ENCODE results near the gene FAM72D.
"Not testable (repeated sequence)": the region's sequence is repeated elsewhere in the genome, so short reads cannot be mapped to it uniquely, and the experiment has no call there.

Gene FAM72D

DNA sequence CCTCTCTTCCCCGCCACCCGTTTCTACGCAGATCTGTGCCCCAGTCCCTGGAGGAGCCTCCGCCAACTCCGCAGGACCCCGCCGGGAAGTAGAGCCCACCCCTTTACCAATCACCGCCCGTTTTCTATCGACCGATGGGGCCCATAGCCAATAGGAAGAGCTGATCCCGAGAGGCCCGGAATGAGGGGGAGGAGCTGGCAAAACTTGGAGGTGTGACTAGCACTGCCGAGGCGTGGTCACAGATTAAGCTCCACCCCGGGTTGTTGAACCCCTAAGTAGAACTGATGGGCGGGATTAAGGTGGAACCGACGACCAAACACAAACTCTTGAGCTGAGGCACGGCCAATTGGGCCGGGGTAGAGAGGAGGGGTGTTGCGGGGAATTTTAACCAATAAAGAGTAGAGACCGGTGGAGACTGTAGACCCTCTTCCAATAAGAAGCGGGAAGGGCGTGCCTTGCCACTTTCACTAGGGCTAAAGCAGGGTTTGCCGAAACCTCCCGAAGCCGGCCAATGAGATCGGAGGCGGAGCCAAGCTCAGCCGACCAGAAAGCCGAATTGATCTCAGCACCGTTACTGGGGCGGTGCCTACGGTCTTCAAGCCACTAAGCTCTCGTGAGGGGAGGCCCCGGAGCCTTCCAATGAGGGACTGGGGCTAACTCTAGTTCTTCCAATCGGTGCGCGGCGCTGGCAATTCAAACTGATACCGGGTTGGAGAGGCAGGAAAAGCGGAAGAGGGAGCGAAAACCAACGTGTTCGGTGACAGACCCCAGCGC, at the start of gene FAM72D, which contains the start of gene SRGAP2B:
FAM72D (plus strand) TSS at position 691 of the 774 bp plus-strand sequence. CDS start 874 bp downstream, outside the sequence.
SRGAP2B (minus strand) TSS at position 45 of the 774 bp plus-strand sequence. CDS start 2,427 bp downstream, outside the sequence.
- H3K4me1 ChIP-seq (ENCODE audit: control insufficient read depth, insufficient read depth, low read length); H3K27me3 ChIP-seq (ENCODE audit: control insufficient read depth, insufficient read depth, low read length); H3K9me3 ChIP-seq (ENCODE audit: control insufficient read depth, insufficient read depth, low read length); H3K27ac ChIP-seq (ENCODE audit: low read length); H3K36me3 ChIP-seq (ENCODE audit: control insufficient read depth, insufficient read depth, low read length); DNase-seq (ENCODE audit: low read depth, low spot score): not testable (repeated sequence)
- H3K4me3 ChIP-seq (ENCODE audit: low read length) = peak within 1 kb of the TSS; percentile 51; the same call in 1 of the 2 replicates
- no CpG with 5 or more reads among the region's 47 CpGs for WGBS (ENCODE audit: insufficient coverage, insufficient read length)

- no CpG with 5 or more reads among the region's 1 CpG for WGBS (ENCODE audit: insufficient coverage, insufficient read length)
- not testable (repeated sequence) for H3K9me3 ChIP-seq (ENCODE audit: control insufficient read depth, insufficient read depth, low read length); H3K4me3 ChIP-seq (ENCODE audit: low read length); H3K36me3 ChIP-seq (ENCODE audit: control insufficient read depth, insufficient read depth, low read length); DNase-seq (ENCODE audit: low read depth, low spot score); H3K4me1 ChIP-seq (ENCODE audit: control insufficient read depth, insufficient read depth, low read length); H3K27ac ChIP-seq (ENCODE audit: low read length); H3K27me3 ChIP-seq (ENCODE audit: control insufficient read depth, insufficient read depth, low read length)
These were observed 48.2 kb upstream of the FAM72D start for GRCh38 chr1:145047553-145047952.

DNA sequence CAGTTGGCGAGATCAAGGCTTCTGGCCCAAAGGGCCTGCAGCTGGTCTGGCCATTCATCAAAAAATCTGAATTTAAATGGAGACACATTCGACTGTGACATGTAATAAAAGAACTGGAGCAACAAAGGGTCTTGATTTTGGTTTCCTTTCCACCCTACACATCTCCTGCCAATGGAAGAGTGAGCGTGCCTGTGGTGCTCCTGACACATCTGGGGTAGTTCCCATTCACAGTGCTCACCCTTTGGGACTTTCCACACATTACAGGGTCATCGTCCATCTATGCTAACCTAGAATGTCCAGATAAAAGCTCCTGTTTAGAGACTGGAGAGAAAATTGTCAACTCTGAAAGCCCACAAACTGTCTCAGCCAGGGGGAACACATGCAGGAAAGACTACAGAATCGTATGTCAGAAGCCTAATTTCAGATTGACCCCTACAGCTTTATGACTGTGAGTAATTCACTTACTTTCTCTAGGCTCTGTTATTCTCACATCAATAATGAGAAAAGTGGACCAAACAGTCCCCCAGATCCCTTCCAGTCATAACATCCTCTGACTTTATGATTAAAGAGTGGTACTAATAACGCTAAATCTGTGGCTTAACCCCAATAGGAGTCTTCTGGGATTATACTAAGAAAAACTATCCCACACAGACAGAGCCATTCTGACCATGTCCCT, 47.5 kb upstream of the FAM72D start:
- not testable (repeated sequence) for H3K27ac ChIP-seq (ENCODE audit: low read length); DNase-seq (ENCODE audit: low read depth, low spot score); H3K9me3 ChIP-seq (ENCODE audit: control insufficient read depth, insufficient read depth, low read length); H3K36me3 ChIP-seq (ENCODE audit: control insufficient read depth, insufficient read depth, low read length); H3K4me1 ChIP-seq (ENCODE audit: control insufficient read depth, insufficient read depth, low read length); H3K27me3 ChIP-seq (ENCODE audit: control insufficient read depth, insufficient read depth, low read length); H3K4me3 ChIP-seq (ENCODE audit: low read length)
- no CpG with 5 or more reads among the region's 6 CpGs for WGBS (ENCODE audit: insufficient coverage, insufficient read length)

- H3K4me3 ChIP-seq (ENCODE audit: low read length); H3K27ac ChIP-seq (ENCODE audit: low read length); H3K36me3 ChIP-seq (ENCODE audit: control insufficient read depth, insufficient read depth, low read length); H3K9me3 ChIP-seq (ENCODE audit: control insufficient read depth, insufficient read depth, low read length); H3K4me1 ChIP-seq (ENCODE audit: control insufficient read depth, insufficient read depth, low read length); DNase-seq (ENCODE audit: low read depth, low spot score); H3K27me3 ChIP-seq (ENCODE audit: control insufficient read depth, insufficient read depth, low read length): not testable (repeated sequence)
- WGBS (ENCODE audit: insufficient coverage, insufficient read length) = no CpG with 5 or more reads among the region's 10 CpGs
These were observed 43.6 kb upstream of the FAM72D start for GRCh38 chr1:145052019-145052776.

DNA sequence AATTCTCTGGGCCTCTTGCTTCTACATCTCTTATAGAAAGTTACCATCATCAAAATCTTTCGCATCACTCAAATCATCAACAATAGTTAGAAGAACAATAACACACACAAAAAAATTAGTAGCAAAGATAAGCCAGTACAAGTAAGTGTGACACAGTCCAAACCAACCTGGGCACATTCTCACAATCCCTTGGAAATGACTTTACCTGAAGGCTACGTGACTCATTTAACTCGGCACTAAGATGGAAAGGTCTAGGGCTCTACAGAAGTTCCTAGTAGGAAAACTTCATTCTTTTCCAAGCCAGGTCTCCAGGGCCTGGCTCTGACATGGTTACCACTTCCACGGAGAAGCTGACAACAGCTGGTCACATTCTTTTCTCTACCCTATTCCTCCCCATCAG, 42.3 kb upstream of the FAM72D start:
- no CpG with 5 or more reads among the region's 4 CpGs for WGBS (ENCODE audit: insufficient coverage, insufficient read length)
- DNase-seq (ENCODE audit: low read depth, low spot score) = not testable (repeated sequence)

DNA sequence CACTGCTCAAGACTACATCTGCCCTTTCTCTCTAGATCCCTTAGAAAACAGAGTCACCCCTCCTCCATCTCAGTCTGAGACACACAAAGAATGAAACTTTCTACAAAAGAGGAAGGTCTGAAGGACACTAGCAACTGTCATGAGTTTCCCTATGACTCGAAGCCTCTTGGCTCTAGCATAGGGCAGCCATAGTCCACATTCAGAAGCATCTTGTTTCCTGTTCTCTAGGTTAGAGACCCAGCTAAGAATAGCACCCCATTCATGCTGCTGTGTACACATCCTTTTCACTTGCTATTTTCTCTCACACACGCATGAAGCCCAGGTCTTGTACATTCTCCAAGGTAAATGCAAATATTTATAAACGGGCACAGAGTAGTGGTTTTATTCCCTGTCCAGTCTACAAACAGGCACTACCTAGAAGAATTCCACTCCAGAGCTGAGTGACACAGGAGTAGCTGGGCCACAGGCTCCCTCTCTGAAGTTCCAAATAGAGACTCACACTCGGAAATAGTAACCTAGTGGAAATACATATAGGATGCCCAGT, 40.5 kb upstream of the FAM72D start:
- H3K27ac ChIP-seq (ENCODE audit: low read length); DNase-seq (ENCODE audit: low read depth, low spot score); H3K4me3 ChIP-seq (ENCODE audit: low read length); H3K36me3 ChIP-seq (ENCODE audit: control insufficient read depth, insufficient read depth, low read length); H3K27me3 ChIP-seq (ENCODE audit: control insufficient read depth, insufficient read depth, low read length); H3K9me3 ChIP-seq (ENCODE audit: control insufficient read depth, insufficient read depth, low read length); H3K4me1 ChIP-seq (ENCODE audit: control insufficient read depth, insufficient read depth, low read length): not testable (repeated sequence)
- no CpG with 5 or more reads among the region's 4 CpGs for WGBS (ENCODE audit: insufficient coverage, insufficient read length)

More for the DNA sequence above, 42.3 kb upstream of the FAM72D start:
- not testable (repeated sequence) for H3K4me3 ChIP-seq (ENCODE audit: low read length); H3K9me3 ChIP-seq (ENCODE audit: control insufficient read depth, insufficient read depth, low read length); H3K36me3 ChIP-seq (ENCODE audit: control insufficient read depth, insufficient read depth, low read length); H3K27me3 ChIP-seq (ENCODE audit: control insufficient read depth, insufficient read depth, low read length); H3K27ac ChIP-seq (ENCODE audit: low read length); H3K4me1 ChIP-seq (ENCODE audit: control insufficient read depth, insufficient read depth, low read length)

DNA sequence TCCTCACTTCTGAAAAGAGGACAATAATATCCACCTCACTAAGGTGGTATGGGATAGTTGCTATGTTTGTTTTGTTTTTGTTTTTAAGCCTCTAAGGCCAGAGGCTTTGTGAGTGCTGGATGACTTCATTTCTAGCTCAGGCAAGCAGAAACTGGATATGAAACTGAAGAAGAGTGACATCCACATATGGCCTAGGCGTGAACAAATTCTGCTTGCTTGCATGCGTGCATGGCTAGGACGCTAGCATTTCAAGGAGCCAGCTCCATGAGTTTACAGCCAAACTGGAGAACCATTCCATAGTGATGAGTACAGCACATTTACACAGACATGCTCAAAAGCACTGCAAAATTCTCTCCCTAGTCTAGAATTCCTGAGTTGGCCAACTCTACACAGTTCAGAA, 37.6 kb upstream of the FAM72D start:
- H3K27ac ChIP-seq (ENCODE audit: low read length); DNase-seq (ENCODE audit: low read depth, low spot score): not testable (repeated sequence)
- no CpG with 5 or more reads among the region's 3 CpGs for WGBS (ENCODE audit: insufficient coverage, insufficient read length)

GRCh38 chr1:145063285-145063684, 32.5 kb upstream of the FAM72D start:
- DNase-seq (ENCODE audit: low read depth, low spot score); H3K27me3 ChIP-seq (ENCODE audit: control insufficient read depth, insufficient read depth, low read length); H3K4me1 ChIP-seq (ENCODE audit: control insufficient read depth, insufficient read depth, low read length); H3K9me3 ChIP-seq (ENCODE audit: control insufficient read depth, insufficient read depth, low read length); H3K36me3 ChIP-seq (ENCODE audit: control insufficient read depth, insufficient read depth, low read length); H3K27ac ChIP-seq (ENCODE audit: low read length); H3K4me3 ChIP-seq (ENCODE audit: low read length): not testable (repeated sequence)
- WGBS (ENCODE audit: insufficient coverage, insufficient read length) = no CpG with 5 or more reads among the region's 2 CpGs

More for the DNA sequence above, 37.6 kb upstream of the FAM72D start:
- not testable (repeated sequence) for H3K4me3 ChIP-seq (ENCODE audit: low read length); H3K27me3 ChIP-seq (ENCODE audit: control insufficient read depth, insufficient read depth, low read length); H3K4me1 ChIP-seq (ENCODE audit: control insufficient read depth, insufficient read depth, low read length); H3K36me3 ChIP-seq (ENCODE audit: control insufficient read depth, insufficient read depth, low read length); H3K9me3 ChIP-seq (ENCODE audit: control insufficient read depth, insufficient read depth, low read length)

DNA sequence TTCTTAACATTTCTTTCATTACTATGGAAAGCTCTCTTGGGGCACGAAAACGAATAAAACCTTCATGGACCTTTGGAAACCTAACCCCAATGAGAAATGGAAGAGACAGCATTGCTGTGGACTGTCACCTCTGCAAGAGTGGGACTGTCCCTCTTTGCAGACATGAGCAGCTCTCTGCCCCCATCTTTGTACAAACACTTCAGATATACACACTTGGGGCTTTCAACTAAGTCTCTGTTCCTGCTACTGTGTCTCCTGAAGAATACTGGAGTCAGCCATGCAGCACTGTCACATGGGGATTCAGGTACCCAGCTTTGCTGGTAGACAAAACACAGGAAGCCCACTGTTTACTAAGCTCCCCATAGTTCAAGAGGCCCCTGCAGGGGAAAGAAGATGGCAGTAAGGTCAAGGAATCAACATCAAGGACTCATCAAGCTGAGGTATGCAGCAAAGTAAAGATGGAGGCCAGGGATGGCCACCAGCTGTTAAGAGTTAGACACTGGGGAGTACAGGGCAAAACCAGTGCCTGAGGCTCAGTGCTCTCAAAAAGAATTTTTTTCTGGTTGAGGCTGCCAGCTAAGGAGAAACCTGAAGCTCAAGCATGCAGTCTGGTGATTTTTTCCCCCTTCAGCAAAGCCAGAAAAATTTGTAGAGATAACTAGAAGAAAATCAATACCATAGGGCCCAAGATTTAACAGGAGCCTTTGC, 31.7 kb upstream of the FAM72D start:
- DNase-seq (ENCODE audit: low read depth, low spot score); H3K4me1 ChIP-seq (ENCODE audit: control insufficient read depth, insufficient read depth, low read length); H3K36me3 ChIP-seq (ENCODE audit: control insufficient read depth, insufficient read depth, low read length); H3K27ac ChIP-seq (ENCODE audit: low read length); H3K9me3 ChIP-seq (ENCODE audit: control insufficient read depth, insufficient read depth, low read length); H3K4me3 ChIP-seq (ENCODE audit: low read length); H3K27me3 ChIP-seq (ENCODE audit: control insufficient read depth, insufficient read depth, low read length): not testable (repeated sequence)
- WGBS (ENCODE audit: insufficient coverage, insufficient read length) = no CpG with 5 or more reads among the region's 2 CpGs
